ENCODE measurements around the gene GNA14.
"Not testable (repeated sequence)": the region's sequence is repeated elsewhere in the genome, so short reads cannot be mapped to it uniquely, and the experiment has no call there.

Gene GNA14

DNA sequence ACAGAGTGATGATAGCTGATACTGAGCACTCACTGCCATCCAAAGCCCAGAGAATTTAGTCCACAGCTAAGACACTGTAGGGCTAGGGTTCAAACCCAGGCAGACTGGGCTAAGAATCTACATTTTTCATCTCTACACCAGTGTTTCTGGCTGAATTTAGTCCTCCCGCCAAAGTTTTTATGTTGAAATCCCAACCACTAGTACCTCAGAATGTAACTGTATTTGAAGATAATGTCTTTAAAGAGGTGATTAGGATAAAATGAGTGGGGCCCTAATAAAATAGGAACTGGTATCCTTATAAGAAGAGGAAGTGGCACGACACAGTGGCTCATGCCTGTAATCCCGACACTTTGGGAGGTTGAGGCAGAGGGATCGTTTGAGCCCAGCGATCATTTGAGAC, 4.3 kb downstream of the GNA14 start:
- DNase-seq (ENCODE audit: low read depth in 2 of 2) = no peak

DNA sequence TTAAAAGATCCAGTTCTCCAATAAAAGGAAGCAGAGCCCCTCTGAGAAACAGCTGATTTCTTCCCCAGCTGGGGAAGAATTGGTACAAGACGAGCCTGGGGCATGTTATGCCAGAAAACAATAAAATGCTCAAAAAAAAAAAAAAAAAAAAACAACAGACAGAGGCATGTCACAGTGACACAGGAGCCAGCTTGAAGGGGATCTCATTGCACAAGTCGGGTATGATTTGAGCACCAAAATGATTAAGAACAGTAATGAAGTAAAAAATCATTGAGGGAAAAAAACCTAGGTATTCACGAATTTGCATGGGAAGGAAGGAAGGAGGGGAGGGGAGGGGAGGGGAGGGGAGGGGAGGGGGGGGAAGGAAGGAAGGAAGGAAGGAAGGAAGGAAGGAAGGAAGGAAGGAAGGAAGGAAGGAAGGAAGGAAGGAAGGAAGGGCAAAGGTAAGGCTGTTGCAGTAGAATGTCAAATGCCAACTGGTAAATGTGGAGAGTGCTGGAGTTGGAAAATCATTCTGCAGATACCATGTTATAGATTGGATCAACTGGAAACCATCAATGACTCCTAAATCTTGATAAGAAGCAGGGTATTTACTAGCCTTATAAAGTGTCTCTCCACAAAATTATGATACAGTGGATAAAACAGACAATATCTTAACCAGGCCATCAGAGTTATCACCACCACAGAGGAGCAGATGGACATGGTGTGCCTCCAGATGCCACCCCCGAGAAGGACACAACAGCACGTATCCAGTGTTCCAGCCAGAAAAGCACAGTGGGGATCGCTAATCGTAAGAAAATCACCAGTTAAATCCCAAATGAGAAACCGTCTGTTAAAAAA, 7.2 kb downstream of the GNA14 start:
- no peak for DNase-seq (ENCODE audit: low read depth in 2 of 2)

DNA sequence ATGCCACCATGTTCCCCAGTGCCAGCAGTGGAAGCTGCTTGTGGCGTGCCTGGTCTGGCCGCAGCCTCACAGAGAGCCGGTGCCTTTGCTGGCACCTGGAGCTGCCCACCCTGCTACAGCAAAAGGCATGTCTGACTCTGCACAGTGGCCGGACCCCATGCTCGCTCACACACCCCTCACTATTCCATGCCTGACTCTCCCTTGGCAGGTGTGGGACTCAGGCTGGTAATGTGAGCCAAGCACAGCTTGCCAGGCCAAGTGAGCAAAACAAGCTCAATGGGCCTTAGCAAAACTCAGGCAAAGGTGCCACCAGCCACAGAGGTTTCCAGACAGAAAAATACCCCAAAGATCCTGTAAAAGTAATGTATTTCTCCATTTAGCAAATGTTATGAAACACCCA, 15.5 kb downstream of the GNA14 start:
- DNase-seq (ENCODE audit: low read depth in 2 of 2) = no peak

DNA sequence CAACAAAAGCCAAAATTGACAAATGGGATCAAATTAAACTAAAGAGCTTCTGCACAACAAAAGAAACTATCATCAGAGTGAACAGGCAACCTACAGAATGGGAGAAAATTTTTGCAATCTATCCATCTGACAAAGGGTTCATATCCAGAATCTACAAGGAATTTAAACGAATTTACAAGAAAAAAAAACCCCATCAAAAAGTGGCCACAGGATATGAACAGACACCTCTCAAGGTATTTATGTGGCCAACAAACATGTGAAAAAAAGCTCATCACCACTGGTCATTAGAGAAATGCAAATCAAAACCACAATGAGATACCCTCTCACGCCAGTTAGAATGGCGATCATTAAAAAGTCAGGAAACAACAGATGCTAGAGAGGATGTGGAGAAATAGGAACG, 19.3 kb downstream of the GNA14 start:
- DNase-seq (ENCODE audit: low read depth in 2 of 2) = not testable (repeated sequence)

DNA sequence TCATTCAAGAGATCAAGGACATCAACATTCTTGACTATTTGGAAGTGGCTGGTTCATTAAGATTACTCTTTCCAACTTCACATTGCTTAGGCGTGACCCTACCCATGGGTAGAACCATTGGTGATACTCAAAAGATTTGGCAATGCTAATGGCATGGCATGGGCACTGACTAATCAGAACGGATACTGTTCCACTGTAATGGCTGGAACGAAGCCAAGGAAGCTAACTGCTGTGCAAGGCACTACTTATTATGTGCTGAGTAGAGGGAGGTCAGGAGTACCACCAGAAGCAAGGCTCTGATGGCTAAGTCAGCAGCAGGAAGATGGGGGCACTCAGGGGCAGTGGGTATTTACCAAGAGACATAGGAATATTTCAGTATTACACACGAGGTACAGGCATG, 31.9 kb downstream of the GNA14 start:
- DNase-seq (ENCODE audit: low read depth in 2 of 2) = no peak

DNA sequence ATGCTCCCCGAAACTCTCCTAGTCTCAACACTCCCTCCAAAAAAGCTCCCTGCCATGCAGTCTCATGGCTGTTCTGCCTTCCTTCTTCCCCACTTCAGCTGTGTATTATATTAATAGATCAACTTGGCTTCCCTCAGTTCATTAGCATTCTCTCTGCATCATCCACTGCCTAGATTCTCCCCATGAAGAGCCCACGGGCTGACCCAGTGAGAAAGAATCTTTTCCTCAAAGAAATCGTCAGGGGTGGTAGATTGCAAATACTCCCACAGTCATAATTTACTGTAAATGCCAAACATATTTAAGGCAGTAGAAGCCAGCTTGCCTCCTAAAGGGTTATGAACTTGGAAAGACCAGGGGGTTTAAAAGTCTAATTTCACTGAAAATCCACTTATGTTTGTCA, 33.5 kb downstream of the GNA14 start:
- no peak for DNase-seq (ENCODE audit: low read depth in 2 of 2)

DNA sequence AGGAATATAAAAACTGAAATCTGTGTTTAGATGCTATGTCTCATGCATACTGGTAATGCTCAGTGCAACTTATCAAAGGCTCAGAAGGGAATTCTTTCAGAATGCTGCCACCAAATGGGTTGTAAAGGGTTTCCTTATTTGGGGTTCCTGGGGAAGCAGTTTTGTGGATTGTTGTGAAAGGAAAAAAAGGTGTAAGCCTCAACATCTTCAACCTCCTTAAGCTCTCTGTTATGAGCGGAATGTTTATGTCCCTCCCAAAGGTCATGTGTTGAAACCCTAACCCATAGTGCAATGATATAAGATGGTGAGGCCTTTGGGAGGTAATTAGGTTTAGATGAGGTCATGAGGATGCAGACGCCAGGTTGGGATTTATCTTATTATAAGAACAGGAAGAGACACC, 41.6 kb downstream of the GNA14 start:
- no peak for DNase-seq (ENCODE audit: low read depth in 2 of 2)

DNA sequence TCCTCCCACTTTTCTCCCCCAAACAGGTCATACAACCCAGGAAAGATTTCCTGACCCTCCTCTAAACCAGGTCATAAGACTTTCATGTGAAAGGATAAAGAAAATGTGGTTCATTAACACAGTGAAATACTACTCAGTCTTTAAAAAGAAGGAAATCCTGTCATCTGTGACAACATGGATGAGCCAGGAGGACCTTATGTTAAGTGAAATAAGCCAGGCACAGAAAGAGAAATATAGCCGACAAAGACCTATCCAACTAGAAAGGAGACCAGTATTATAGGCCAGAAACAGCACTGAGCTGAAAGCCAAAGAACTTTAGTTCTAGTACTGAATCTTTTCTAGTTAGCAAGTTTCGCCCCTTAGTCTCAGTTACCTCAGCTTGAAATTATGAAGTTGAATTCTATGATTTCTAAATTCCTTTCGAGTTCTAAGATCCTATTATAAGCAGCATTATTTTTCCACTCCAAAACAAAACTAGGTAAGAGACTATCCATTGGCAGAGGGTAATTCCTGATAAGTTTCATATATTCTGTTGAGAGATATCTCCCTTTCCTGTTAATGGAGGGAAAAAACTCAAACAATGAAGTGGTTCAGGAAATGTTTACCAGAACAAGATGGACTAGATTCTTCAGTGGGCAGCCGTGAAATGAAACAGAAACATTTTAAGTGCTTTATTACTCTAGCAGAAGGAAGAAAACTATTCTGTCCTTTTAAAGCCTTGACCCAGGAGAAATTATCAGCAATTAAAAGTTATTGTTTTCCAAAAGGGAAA, 42.5 kb downstream of the GNA14 start:
- no peak for DNase-seq (ENCODE audit: low read depth in 2 of 2)

DNA sequence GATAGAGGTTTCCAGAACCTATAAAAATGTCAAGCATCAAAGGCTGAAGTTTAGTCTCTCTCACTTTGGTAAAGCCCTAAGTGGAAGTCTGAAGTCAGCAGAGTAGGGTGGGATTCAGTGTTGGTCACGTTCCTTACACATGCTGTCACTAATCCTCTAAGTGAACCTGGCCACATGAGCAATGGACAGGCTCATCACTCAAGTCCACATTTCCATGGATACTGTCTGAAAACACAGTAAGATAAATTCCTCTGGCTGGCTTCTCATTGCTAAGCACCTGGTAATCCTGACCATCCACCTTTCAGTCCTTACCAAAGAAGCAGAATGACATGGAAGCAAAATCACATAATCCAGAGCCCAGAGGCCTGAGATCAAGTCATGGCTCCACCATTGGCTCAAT, 43.8 kb downstream of the GNA14 start:
- DNase-seq (ENCODE audit: low read depth in 2 of 2) = no peak

DNA sequence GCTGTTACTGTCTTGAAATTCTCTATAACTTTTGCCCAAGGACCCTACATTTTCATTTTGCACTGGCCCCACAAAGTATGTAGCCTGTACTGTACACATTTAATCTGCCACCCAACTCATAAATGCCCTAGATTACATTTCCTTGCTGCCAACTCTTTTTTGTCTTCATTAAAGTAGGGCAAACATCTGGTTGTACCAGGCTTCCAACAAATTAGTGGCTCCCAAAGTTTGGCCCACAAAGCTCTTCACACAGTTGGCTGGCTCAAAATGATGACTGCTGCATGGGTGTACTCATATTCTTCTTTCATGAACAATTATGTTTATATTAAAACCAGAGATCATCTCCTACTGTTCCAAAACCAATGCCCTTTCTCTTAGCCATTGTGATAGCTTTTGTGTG, 45.3 kb downstream of the GNA14 start:
- DNase-seq (ENCODE audit: low read depth in 2 of 2) = no peak

DNA sequence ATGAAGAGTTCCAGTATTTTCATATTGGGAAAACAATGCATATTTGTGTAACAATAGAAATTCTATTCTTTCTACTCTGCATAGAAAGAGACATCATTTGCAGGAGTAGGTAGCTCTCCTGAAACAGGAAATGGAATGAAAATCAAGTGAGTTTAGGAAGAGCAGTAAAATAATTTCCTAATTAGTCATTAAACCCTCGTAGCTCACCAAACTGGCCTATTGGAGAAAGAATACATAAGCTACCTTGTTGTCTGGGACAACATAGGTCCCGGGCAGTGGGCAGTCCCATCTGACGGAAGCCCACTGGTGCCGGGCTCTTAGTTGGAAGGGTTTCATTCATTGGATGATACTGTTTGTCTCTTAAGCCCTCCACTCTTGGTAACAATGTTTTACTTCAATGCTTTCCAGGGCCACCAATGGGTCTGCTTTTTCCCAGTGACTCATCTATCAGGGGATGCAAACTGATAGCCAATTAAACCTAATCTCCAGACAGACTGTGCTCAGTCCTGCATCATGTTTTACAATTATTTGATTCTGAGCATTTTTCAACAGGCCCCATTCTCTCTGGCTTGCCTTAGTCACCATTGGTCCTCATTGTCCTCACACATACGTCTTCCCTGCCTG, 46.5 kb downstream of the GNA14 start:
- DNase-seq (ENCODE audit: low read depth in 2 of 2) = no peak

DNA sequence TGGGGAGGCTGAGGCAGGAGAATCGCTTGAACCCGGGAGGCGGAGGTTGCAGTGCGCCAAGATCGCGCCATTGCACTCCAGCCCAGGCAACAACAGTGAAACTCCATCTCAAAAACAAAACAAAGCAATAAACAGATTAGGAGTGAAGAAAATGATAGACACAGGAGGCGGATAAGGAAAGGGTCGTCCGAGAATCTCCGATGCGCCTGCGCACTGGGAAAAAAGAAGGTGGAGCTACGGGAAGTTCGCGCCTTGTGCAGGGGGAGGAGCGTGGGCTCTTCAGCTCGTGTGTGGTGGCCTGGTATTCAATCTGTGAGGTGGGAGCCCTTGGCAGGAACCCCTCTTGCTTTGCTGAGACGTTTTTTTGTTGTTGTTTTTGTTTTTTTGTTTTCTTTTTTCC, 47.3 kb downstream of the GNA14 start:
- no peak for DNase-seq (ENCODE audit: low read depth in 2 of 2)

DNA sequence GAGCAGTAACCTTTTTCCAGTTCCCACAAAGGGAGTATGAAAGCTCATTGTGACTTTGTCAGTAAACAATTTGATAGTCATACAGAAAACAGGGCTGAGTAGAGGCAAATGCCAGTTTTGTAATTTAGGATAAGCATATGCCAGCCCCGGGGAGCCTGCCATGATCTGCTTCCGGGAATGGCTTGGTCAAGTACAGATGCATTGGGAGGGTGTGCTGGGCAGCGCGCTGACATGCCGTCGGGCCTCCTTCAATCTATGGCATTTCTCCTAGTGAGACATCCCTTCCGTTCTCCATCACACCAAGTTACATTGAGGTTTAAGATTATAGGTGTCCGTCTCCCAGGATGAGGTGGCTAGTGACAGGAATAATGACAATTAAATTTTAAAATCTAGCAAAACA, 48.6 kb downstream of the GNA14 start:
- no peak for DNase-seq (ENCODE audit: low read depth in 2 of 2)

DNA sequence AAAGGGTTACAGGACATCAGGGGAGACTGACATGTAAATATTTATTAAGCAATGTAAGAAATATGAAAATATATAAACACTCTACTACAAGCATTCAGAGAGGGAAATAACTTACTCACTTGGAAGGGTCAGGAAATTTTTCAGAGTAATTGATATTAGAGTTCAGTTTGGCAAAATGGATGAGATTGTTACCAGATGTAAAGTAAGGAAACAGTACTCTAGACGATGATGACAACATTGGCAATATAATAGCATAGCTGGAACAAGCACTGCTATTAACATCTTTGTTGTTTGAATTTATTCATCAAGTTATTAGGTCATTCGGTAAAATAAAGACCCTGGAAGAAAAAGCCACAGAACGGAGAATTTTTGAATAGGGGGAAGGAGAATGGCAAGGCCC, 49.1 kb downstream of the GNA14 start:
- DNase-seq (ENCODE audit: low read depth in 2 of 2) = no peak

DNA sequence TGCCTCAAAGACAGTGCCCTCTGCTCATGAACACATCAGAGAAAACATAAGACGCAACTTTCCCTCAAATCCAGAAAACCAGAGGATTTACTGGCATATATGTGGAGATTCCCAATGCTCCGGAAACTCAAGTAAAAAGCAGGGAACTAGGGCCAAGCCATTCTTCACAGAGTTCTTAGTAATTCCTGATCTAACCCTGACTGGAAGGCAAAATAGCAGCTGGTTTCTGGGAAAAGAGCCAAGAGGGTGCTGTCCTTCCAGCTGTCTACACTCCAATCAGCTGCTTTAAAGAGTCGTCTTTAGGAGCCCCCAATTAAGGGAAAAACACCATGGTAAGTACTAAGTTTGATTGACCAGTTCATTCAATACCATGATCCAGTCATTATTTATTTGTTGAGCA, 49.6 kb downstream of the GNA14 start:
- no peak for DNase-seq (ENCODE audit: low read depth in 2 of 2)

DNA sequence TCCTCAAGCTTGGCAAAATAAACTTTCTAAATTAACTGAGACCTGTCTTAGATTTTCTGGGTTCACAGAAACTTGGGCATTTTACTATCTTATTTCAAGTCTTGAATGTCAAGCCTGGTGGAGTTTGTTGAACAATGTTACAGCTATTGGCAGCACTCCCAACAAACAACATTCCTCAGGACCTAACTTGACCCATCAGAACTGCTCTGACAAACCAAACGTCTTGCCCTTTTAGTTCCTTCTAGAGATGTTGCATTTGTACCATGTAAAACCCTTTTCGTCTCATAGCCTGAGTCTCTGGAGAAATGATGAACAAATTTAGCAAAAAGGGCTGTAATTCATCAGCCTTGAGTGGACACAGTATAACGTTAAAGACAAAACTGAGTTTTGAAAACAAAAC, 51.1 kb downstream of the GNA14 start:
- DNase-seq (ENCODE audit: low read depth in 2 of 2) = no peak

DNA sequence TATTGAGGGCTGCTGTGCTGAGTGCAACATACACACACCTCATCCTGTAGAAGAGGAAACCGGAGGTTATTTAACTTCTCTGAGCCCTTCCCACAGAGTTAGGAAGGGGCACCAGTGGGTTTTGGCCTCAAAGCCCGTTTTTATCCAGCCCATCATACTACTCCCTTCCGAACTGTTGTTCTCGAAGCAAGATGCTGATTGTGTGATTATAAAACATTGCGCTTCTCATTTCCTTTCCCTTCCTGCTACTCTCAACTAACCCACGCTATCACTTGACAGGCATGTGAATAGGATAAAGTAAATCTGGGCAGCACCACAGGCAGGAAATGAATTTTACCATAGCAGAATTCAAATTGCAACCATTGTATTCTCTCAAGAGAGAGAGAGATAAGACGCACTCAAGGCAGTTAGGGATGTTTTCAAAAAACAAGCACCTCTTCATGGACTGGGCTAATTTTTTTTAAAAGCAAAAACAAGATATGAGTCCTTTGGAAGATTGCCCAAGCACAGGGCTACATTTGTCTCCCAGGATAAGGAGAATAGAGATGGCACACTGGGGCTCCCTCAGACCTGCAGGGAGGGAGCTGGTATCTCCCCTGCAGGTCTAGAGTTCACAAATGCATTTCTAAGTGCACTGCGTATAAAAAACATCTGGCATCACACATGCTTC, 52.6 kb downstream of the GNA14 start:
- DNase-seq (ENCODE audit: low read depth in 2 of 2) = no peak

DNA sequence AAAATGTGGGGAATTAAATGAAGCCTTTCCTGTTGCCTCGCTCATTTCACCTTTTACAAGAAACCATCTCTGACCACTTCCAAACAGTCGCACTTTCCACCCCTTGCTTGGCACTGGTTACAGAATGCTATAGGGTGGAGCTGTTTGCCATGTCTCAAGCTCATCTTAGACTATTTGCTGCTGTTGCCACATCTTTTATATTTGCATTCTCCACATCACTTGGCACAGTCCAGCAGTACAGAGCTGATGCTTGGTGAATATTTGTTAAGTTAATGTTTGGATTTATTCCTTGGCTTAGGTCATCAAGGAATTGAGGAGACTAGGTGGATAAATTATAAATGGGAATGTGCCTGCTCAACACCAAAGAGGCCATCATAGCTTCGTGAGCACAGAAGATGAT, 53.2 kb downstream of the GNA14 start:
- no peak for DNase-seq (ENCODE audit: low read depth in 2 of 2)

DNA sequence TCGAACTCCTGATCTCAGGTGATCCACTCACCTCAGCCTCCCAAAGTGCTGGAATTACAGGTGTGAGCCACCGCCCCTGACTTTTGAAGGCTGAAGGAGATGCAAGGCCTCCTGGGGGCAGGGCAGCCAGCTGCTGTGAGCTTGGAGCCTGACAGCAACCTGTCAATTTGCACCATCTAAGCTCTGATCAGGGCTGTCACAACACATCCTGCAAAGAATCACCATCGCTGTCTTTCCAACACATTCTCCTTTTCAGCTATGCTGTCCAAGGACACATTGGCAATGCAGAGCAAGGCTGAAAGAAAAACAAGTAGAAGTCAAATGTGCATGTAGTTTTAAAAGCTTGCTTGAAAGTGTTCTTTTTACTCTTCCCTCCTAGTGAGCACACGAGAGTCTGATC, 54.6 kb downstream of the GNA14 start:
- DNase-seq (ENCODE audit: low read depth in 2 of 2) = no peak

DNA sequence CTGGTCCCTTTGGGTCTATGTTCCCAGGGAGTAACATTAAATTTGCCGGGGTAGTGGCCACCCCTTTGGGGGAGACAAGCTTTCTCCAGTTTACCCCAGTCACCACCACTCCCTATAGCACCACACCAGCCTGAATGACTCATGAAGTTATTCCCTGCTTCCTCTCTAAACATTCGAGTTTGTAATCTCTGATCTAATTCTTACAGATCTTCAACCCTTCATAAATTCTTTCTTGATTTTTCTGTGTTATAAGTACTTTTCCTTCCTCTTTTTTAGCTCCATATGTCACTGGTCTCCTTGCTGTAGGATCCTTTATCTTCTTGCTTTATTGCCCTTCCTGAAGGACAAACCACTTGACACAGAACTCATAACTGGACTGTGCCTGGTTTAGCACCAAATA, 55.6 kb downstream of the GNA14 start:
- DNase-seq (ENCODE audit: low read depth in 2 of 2) = no peak

DNA sequence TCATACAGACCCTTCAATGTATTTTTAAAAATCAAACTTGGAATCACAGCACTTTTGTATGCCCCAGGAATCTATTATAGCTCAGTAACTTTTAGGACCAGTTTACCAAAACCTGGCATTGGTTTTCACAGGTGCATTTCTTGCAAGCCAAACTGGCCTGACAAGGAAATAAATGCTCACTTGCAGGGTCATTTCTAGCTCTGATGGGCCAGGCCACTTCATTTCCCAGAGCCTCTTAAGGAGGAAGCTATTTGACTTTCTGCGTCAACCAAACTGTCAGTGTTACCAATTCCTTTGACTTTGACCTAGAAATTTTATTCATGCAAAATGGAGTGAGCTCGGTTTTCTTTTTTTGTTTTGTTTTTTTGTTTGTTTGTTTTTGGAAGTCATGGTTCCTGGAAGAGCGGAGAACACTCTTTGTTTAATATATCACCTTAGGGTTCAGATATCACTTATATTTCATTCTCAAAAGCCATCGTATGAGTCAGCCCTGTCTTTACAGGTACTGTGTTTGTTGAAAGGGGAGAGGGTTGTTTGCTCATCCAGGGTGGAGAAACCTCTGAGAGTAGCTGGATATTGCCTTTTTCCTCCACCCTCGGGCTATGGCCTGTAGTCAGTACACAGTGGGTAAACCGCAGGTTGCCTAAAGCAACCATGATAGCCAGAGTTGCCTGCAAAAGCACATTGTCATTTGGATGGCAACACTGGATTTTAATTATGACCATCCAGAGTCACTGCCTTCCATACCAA, 58.9 kb downstream of the GNA14 start:
- no peak for DNase-seq (ENCODE audit: low read depth in 2 of 2)
